Esophagus muscularis mucosa (tissue), 3 donors: ENCODE measurements around the gene KRT40.

Experiments used
- EP300 ChIP-seq: sonication (generic); formaldehyde crosslinking; IDR thresholded peaks from one replicate; pipeline ENCODE4 v1.6.1; 2017; ENCODE audit warnings: antibody characterized with exemption
- TF ChIP-seq, protein P1 (sequence below), 3 experiments: fragments of 200-600 bp in 2 of 3; fragments of 450-650 bp in 1 of 3; sonication (generic) in 2 of 3; IDR thresholded peaks; one replicate each; pipeline ENCODE4 v1.5.1; 2017 to 2019; ENCODE audit warnings: antibody characterized with exemption in 3 of 3, mild to moderate bottlenecking in 2 of 3, moderate library complexity in 1 of 3

DNA sequence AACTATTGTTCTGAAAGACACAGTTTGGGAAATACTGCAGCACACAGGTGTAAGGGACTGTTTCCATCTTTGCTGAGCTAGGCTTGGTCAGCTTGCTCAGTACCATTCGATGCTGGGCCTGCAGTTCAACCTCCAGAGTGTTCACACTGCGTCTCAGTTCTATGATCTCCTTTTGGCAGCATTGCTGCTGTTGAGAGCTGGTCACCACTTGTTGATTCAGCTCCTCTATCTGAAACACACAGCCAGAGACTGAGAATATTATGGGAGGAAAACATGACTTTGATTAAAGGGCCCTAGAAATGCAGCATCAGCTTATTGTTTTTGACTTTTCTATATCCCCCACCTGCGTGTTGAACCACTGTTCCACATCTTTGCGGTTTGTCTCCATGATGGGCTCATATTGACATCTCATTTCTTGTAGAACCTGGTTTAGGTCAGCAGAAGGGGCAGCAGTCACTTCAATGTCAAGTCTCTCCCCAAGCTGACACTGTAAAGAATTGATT, 22.0 kb downstream of the KRT40 start:
- no peak for TF ChIP-seq EP300
- TF ChIP-seq, protein P1, sequence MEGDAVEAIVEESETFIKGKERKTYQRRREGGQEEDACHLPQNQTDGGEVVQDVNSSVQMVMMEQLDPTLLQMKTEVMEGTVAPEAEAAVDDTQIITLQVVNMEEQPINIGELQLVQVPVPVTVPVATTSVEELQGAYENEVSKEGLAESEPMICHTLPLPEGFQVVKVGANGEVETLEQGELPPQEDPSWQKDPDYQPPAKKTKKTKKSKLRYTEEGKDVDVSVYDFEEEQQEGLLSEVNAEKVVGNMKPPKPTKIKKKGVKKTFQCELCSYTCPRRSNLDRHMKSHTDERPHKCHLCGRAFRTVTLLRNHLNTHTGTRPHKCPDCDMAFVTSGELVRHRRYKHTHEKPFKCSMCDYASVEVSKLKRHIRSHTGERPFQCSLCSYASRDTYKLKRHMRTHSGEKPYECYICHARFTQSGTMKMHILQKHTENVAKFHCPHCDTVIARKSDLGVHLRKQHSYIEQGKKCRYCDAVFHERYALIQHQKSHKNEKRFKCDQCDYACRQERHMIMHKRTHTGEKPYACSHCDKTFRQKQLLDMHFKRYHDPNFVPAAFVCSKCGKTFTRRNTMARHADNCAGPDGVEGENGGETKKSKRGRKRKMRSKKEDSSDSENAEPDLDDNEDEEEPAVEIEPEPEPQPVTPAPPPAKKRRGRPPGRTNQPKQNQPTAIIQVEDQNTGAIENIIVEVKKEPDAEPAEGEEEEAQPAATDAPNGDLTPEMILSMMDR (IDR thresholded peaks at IDR 0.05): no peak
